ENCODE measurements around the gene CACNB2.

DNA sequence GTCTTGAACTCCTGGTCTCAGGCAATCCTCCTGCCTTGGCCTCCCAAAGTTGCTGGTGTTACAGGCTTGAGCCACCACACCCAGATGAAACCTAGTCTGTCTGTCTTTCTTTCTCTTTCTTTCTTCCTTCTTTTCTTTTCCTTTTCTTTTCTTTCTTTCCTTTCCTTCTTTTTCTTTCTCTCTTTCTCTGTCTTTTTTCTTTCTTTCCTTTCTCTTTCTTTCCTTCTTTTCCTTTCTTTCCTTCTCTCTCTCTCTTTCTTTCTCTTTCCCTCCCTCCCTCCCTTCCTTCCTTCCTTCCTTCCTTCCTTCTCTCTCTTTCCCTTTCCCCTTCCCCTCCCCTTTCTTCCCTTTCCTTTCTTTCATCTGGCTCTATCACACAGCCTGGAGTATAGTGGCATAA, 185.2 kb downstream of the CACNB2 start:
- TF ChIP-seq, protein P1, sequence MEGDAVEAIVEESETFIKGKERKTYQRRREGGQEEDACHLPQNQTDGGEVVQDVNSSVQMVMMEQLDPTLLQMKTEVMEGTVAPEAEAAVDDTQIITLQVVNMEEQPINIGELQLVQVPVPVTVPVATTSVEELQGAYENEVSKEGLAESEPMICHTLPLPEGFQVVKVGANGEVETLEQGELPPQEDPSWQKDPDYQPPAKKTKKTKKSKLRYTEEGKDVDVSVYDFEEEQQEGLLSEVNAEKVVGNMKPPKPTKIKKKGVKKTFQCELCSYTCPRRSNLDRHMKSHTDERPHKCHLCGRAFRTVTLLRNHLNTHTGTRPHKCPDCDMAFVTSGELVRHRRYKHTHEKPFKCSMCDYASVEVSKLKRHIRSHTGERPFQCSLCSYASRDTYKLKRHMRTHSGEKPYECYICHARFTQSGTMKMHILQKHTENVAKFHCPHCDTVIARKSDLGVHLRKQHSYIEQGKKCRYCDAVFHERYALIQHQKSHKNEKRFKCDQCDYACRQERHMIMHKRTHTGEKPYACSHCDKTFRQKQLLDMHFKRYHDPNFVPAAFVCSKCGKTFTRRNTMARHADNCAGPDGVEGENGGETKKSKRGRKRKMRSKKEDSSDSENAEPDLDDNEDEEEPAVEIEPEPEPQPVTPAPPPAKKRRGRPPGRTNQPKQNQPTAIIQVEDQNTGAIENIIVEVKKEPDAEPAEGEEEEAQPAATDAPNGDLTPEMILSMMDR (conservative IDR thresholded peaks at IDR 0.05), result no peak
- TF ChIP-seq EZH2 (IDR thresholded peaks at IDR 0.05; ENCODE audit: low read depth), result no peak
